Ishikawa (cell line): ENCODE results near the gene PFAS.

ENCODE experiments used
- CEBPB ChIP-seq: IDR thresholded peaks from 2 replicates; pipeline ENCODE4 v1.6.1; 2012
- EP300 ChIP-seq: IDR thresholded peaks from 2 replicates; pipeline ENCODE4 v1.6.1; 2012; ENCODE audit warnings: borderline replicate concordance
- FOXM1 ChIP-seq: IDR thresholded peaks from 2 replicates; pipeline ENCODE4 v1.6.1; 2012; ENCODE audit warnings: low read depth, borderline replicate concordance
- NFIC ChIP-seq: IDR thresholded peaks from 2 replicates; pipeline ENCODE4 v1.6.1; 2012
- RAD21 ChIP-seq: IDR thresholded peaks from 2 replicates; pipeline ENCODE4 v1.6.1; 2012; ENCODE audit warnings: low read depth
- YY1 ChIP-seq: IDR thresholded peaks from 2 replicates; pipeline ENCODE4 v1.6.1; 2012; ENCODE audit warnings: low read depth
- TF ChIP-seq, protein P1 (sequence below): IDR thresholded peaks from 2 replicates; pipeline ENCODE4 v1.6.1; 2012; ENCODE audit warnings: low read depth, mild to moderate bottlenecking
- TF ChIP-seq, protein P2 (sequence below): IDR thresholded peaks from 2 replicates; pipeline ENCODE4 v1.6.1; 2012

DNA sequence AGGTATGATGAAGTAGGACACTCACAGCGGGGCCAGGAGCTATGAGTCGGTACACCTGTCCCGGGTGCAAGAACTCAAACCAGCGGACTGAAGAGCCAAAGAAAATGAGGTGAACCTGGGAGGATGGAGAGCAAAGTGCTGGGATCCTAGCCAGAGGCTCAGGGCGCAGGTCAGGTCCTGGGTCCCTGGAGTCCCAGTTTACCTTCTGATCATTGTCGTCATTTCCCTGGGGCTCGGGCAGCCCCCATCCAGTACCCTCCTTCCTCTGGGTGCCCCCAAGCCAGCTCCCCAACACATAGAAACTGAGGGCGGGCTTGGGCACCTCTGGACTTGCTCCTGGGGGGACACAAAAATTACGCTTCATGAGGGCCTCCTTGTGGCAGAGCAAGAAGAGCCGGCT, 17.4 kb upstream of the PFAS start:
- TF ChIP-seq, protein P1, sequence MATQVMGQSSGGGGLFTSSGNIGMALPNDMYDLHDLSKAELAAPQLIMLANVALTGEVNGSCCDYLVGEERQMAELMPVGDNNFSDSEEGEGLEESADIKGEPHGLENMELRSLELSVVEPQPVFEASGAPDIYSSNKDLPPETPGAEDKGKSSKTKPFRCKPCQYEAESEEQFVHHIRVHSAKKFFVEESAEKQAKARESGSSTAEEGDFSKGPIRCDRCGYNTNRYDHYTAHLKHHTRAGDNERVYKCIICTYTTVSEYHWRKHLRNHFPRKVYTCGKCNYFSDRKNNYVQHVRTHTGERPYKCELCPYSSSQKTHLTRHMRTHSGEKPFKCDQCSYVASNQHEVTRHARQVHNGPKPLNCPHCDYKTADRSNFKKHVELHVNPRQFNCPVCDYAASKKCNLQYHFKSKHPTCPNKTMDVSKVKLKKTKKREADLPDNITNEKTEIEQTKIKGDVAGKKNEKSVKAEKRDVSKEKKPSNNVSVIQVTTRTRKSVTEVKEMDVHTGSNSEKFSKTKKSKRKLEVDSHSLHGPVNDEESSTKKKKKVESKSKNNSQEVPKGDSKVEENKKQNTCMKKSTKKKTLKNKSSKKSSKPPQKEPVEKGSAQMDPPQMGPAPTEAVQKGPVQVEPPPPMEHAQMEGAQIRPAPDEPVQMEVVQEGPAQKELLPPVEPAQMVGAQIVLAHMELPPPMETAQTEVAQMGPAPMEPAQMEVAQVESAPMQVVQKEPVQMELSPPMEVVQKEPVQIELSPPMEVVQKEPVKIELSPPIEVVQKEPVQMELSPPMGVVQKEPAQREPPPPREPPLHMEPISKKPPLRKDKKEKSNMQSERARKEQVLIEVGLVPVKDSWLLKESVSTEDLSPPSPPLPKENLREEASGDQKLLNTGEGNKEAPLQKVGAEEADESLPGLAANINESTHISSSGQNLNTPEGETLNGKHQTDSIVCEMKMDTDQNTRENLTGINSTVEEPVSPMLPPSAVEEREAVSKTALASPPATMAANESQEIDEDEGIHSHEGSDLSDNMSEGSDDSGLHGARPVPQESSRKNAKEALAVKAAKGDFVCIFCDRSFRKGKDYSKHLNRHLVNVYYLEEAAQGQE = no peak
- TF ChIP-seq RAD21 (no peak), NFIC (no peak), FOXM1 (no peak), CEBPB (no peak), YY1 (no peak), EP300 (no peak)
- TF ChIP-seq, protein P2, sequence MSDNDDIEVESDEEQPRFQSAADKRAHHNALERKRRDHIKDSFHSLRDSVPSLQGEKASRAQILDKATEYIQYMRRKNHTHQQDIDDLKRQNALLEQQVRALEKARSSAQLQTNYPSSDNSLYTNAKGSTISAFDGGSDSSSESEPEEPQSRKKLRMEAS = no peak
